Activated CD8-positive, alpha-beta T cell treated with anti-CD3 and anti-CD28 coated beads for 36 hours (primary cell): ENCODE data around the gene USP24. TPM values are rescaled to one million over a fixed set of nuclear protein-coding genes. Genes with fewer than 3 reads are reported as not detected.

Source experiments
- ATAC-seq: fragments of 200-7000 bp; cut with Tn5 transposase; one replicate; pipeline ENCODE4 v1.10.0; 2021; ENCODE audit warnings: mild to moderate bottlenecking, moderate library complexity
- CTCF ChIA-PET: fragments of 350-600 bp; sonication (Branson Sonifier 250); formaldehyde crosslinking; loops from one replicate; lab custom pipeline; 2021; ENCODE audit warnings: antibody characterized with exemption; lab: Charles Lee
- POLR2A ChIA-PET: fragments of 350-600 bp; sonication (Branson Sonifier 250); formaldehyde crosslinking; loops from one replicate; lab custom pipeline; 2021; ENCODE audit warnings: antibody characterized with exemption; lab: Charles Lee
- DNase-seq: peaks from one replicate; pipeline ENCODE4 v3.0.0-alpha.2; 2020
- H3K27ac Mint-ChIP-seq: one replicate; pipeline ENCODE4 v1.8.0; 2021; ENCODE audit warnings: mild to moderate bottlenecking, mixed read lengths
- H3K27me3 Mint-ChIP-seq: one replicate; pipeline ENCODE4 v1.8.0; 2021; ENCODE audit warnings: mixed read lengths
- H3K36me3 Mint-ChIP-seq: one replicate; pipeline ENCODE4 v1.8.0; 2021; ENCODE audit warnings: low read depth, mixed read lengths
- H3K4me1 Mint-ChIP-seq: one replicate; pipeline ENCODE4 v1.8.0; 2021; ENCODE audit warnings: low read depth, mixed read lengths
- H3K4me3 Mint-ChIP-seq: one replicate; pipeline ENCODE4 v1.8.0; 2021; ENCODE audit warnings: mild to moderate bottlenecking, moderate library complexity, mixed read lengths
- H3K9me3 Mint-ChIP-seq: one replicate; pipeline ENCODE4 v1.8.0; 2021; ENCODE audit warnings: mixed read lengths
- intact Hi-C: fragments of 100-400 bp; cut with micrococcal nuclease; formaldehyde crosslinking; loops from one replicate; pipeline ENCODE4 v1.10.0; 2022
- total RNA-seq, 2 experiments: library from RNA; stranded (reverse); gene quantifications; one replicate each; pipeline ENCODE4 v1.2.3, GENCODE V29; 2021
- TF ChIP-seq, protein P1 (sequence below): fragments of 200-600 bp; IDR thresholded peaks from one replicate; pipeline ENCODE4 v1.8.0; 2022; ENCODE audit warnings: antibody characterized with exemption, mild to moderate bottlenecking

The USP24 gene
- total RNA-seq, 2 experiments from 2014 or later, result 39.4 to 47.0 TPM

DNA sequence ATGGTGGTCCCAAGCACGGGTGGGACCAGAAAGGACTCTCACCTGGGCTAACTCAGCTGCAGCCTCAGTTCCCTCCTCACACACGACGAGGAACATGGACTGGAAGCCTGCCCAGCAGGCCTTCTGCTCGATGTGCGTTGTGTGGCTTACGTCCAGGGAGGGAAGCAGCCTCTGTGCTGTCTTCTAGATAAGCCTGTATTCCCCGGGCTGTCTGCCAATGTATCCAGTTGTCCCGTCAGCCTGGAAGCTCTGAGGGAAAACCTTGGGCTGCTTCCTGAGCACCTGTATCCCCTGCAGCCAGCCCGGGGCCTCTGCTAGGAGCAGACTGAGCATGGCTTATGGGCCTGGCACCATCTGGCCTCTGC is 165.3 kb downstream of the USP24 start:
- CTCF ChIA-PET, result no interaction called here
- DNase-seq (no peak), ATAC-seq (no peak)
- no peak overlapping the region for H3K27ac Mint-ChIP-seq
- no peaks in the 10 kb centered on the region for H3K9me3 Mint-ChIP-seq
- TF ChIP-seq, protein P1, sequence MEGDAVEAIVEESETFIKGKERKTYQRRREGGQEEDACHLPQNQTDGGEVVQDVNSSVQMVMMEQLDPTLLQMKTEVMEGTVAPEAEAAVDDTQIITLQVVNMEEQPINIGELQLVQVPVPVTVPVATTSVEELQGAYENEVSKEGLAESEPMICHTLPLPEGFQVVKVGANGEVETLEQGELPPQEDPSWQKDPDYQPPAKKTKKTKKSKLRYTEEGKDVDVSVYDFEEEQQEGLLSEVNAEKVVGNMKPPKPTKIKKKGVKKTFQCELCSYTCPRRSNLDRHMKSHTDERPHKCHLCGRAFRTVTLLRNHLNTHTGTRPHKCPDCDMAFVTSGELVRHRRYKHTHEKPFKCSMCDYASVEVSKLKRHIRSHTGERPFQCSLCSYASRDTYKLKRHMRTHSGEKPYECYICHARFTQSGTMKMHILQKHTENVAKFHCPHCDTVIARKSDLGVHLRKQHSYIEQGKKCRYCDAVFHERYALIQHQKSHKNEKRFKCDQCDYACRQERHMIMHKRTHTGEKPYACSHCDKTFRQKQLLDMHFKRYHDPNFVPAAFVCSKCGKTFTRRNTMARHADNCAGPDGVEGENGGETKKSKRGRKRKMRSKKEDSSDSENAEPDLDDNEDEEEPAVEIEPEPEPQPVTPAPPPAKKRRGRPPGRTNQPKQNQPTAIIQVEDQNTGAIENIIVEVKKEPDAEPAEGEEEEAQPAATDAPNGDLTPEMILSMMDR, result no peak
- no peak overlapping the region for H3K4me3 Mint-ChIP-seq
- H3K27me3 Mint-ChIP-seq, result no peaks in the 10 kb centered on the region
- POLR2A ChIA-PET, result no interaction called here
- H3K4me1 Mint-ChIP-seq, result no peaks in the 10 kb centered on the region
- H3K36me3 Mint-ChIP-seq, result no peaks in the 10 kb centered on the region
- intact Hi-C loops, result no loop called here

DNA sequence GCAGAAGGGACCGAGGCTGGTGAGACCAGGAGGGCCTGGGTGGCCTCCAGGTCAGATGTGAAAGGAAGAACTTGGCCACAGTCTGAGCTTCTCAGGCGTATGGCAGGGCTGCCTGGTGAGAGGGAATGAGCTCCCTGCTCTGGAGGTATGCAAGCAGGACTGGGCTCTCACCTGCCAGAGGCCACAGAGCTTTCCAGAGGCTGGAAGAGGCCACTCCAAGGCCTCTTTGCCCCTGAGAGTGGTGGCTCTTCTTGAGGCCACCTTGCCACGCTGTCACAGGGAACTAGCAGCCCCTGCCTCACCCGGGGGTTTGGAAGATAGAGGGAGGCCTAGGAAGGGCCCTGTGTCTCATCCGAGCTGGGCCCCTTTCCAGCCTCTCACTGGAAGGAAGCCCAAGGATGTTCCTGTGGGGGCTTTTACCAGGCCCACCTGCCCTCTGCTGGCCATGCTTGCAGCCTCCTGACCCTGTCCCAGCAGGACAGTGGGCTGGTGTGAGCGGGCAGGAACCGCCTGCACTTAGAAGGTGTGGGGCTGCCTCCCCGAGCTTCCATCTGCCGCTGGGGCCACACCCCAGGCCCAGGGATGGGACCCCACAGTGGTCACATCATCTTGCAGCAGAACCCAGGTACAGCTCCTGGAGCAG is 165.8 kb downstream of the USP24 start:
- intact Hi-C loops, result no loop called here
- Mint-ChIP-seq H3K9me3 (no peaks in the 10 kb centered on the region), H3K36me3 (no peaks in the 10 kb centered on the region), H3K4me3 (no peak overlapping the region), H3K27me3 (no peaks in the 10 kb centered on the region), H3K4me1 (no peaks in the 10 kb centered on the region), H3K27ac (no peak overlapping the region)
- ATAC-seq (no peak), DNase-seq (no peak)
- ChIA-PET POLR2A (no interaction called here), CTCF (no interaction called here)
- TF ChIP-seq, protein P1, result no peak

- ChIA-PET POLR2A (no interaction called here), CTCF (no interaction called here)
- no peak for ATAC-seq
- Mint-ChIP-seq H3K4me3 (no peak overlapping the region), H3K27ac (no peak overlapping the region), H3K27me3 (no peaks in the 10 kb centered on the region), H3K4me1 (no peaks in the 10 kb centered on the region), H3K9me3 (no peaks in the 10 kb centered on the region), H3K36me3 (no peaks in the 10 kb centered on the region)
- TF ChIP-seq, protein P1, result no peak
- intact Hi-C loops, result no loop called here
- no peak for DNase-seq
Observed at GRCh38 chr1:55048453-55049270, 166.5 kb downstream of the USP24 start.

DNA sequence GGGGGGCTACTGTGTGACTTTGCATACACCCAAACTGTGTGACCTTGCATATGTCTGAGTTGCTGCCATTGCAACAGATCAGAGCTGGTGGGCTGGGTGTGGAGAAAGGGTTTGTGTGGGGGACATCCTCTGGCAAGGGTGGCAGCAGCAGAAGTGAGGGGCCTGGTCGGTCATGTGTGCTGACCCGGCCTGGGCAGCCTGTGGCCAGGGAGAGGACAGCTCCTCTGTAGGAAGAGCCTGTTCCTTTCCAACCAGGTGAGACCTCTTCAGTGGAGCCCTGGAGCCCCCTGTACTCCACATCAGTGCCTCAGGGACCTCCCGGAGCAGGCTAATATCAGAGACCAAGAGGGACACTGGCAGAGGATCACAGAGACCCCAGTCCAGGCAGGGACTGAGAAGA is 167.6 kb downstream of the USP24 start:
- Mint-ChIP-seq H3K36me3 (no peaks in the 10 kb centered on the region), H3K9me3 (no peaks in the 10 kb centered on the region), H3K4me3 (no peak overlapping the region), H3K27me3 (no peaks in the 10 kb centered on the region), H3K27ac (no peak overlapping the region), H3K4me1 (no peaks in the 10 kb centered on the region)
- DNase-seq (no peak), ATAC-seq (no peak)
- TF ChIP-seq, protein P1, result no peak
- POLR2A ChIA-PET, result no interaction called here
- CTCF ChIA-PET, result no interaction called here
- intact Hi-C loops, result no loop called here

GRCh38 chr1:55046871-55047270 is 168.3 kb downstream of the USP24 start:
- ChIA-PET POLR2A (no interaction called here), CTCF (no interaction called here)
- Mint-ChIP-seq H3K36me3 (no peaks in the 10 kb centered on the region), H3K27me3 (peaks cover 2% of the 10 kb centered on the region), H3K9me3 (no peaks in the 10 kb centered on the region), H3K4me3 (no peak overlapping the region), H3K4me1 (no peaks in the 10 kb centered on the region), H3K27ac (no peak overlapping the region)
- ATAC-seq (no peak), DNase-seq (no peak)
- TF ChIP-seq, protein P1, result no peak
- intact Hi-C loops, result no loop called here
